H1 (cell line): ENCODE data around the gene RLN2. TPM values are rescaled to one million over a fixed set of nuclear protein-coding genes. Genes with fewer than 3 reads are reported as not detected.

Source experiments
- polyA plus RNA-seq, 7 experiments: library from polyadenylated mRNA; depleted of rRNA in 3 of 7; stranded (reverse) in 5 of 7; unstranded in 2 of 7; fragments of >200 nt in 5 of 7; fragments of 200-250 nt in 2 of 7; gene quantifications; 1 replicate in 5 of 7; 2 replicates in 1 of 7; 4 replicates in 1 of 7; pipeline versions ENCODE4 v1.2.1 to v1.2.3, GENCODE V29; 2011 to 2013; ENCODE audit warnings: missing spikeins in 2 of 7, mixed read lengths in 2 of 7
- small RNA-seq: library from polyadenylated mRNA; stranded (forward); fragments of <200 nt; extraction: miRNeasy Mini kit (QIAGEN cat#:217004); gene quantifications from one replicate; pipeline ENCODE3, GENCODE V24; 2013; ENCODE audit not compliant: insufficient read depth
- total RNA-seq: library from RNA; stranded (reverse); fragmentation: NEBNext Ultra II Directional; extraction: Animal tissue kit (Norgen Biotek cat#: 25700); gene quantifications from 2 replicates; pipeline ENCODE4 v1.2.1, GENCODE V29; 2021

The RLN2 gene
- total and polyA plus RNA-seq, 2 of the 8 experiments (the other 6 are each of a cell fraction or from before 2014, with no cell fraction given) = 4.5 to 6.0 TPM

Small RNA genes lying within 50 kb of the gene (small RNA-seq; reads per million reads assigned to genes)
- not detected for gene HMGN2P31

Other genes with a start within 250 kb of the RLN2 start
- not detected in 2 replicates for gene INSL6, start 119.1 kb downstream of the RLN2 start, total RNA-seq
- not detected in 2 replicates for gene INSL6, start 119.1 kb downstream of the RLN2 start, polyA plus RNA-seq (2011; rRNA removed)
- gene INSL4, start 73.3 kb downstream of the RLN2 start, total RNA-seq = not detected in 2 replicates
- gene INSL4, start 73.3 kb downstream of the RLN2 start, polyA plus RNA-seq (2011; rRNA removed) = not detected in 2 replicates
- gene RLN1, start 35.2 kb upstream of the RLN2 start, total RNA-seq = 0.80 and 1.3 TPM in 2 replicates
- gene RLN1, start 35.2 kb upstream of the RLN2 start, polyA plus RNA-seq (2011; rRNA removed) = 0.30 and 0.51 TPM in 2 replicates
- gene PLGRKT, start 133.2 kb upstream of the RLN2 start, total RNA-seq = 11.3 and 15.7 TPM in 2 replicates
- 2.5 and 5.4 TPM in 2 replicates for gene PLGRKT, start 133.2 kb upstream of the RLN2 start, polyA plus RNA-seq (2011; rRNA removed)
- gene CD274, start 145.8 kb upstream of the RLN2 start, total RNA-seq = 0.15 TPM in 1 of 2 replicates, not detected in the other
- gene CD274, start 145.8 kb upstream of the RLN2 start, polyA plus RNA-seq (2011; rRNA removed) = 0.08 TPM in 1 of 2 replicates, not detected in the other
- gene PDCD1LG2, start 205.8 kb upstream of the RLN2 start, total RNA-seq = not detected in 2 replicates
- not detected in 2 replicates for gene PDCD1LG2, start 205.8 kb upstream of the RLN2 start, polyA plus RNA-seq (2011; rRNA removed)